SK-N-MC (cell line): ENCODE measurements around the gene MREG.

Experiments
- DNase-seq: peaks from one replicate; pipeline ENCODE4 v3.0.0-alpha.2; 2011; ENCODE audit warnings: low read depth, low spot score
- H3K27ac ChIP-seq: fragments of 200-600 bp; sonication (generic); 2 replicates; pipeline ENCODE4 v1.5.1; 2016; ENCODE audit warnings: mixed run types
- H3K36me3 ChIP-seq: fragments of 200-600 bp; sonication (generic); 2 replicates; pipeline ENCODE4 v1.6.1; 2017; ENCODE audit warnings: antibody characterized with exemption, low read length, mixed read lengths; ENCODE audit not compliant: insufficient read depth
- H3K4me3 ChIP-seq: fragments of 200-600 bp; sonication (generic); 2 replicates; pipeline ENCODE4 v1.5.1; 2016
- H3K9ac ChIP-seq: fragments of 200-600 bp; sonication (generic); 2 replicates; pipeline ENCODE4 v1.8.0; 2017; ENCODE audit warnings: mixed run types, mixed read lengths; ENCODE audit not compliant: insufficient read length
- H3K9me3 ChIP-seq: fragments of 200-600 bp; sonication (generic); 2 replicates; pipeline ENCODE4 v1.6.1; 2017; ENCODE audit warnings: low read depth, mild to moderate bottlenecking, antibody characterized with exemption, low read length, moderate library complexity, mixed read lengths
- EZH2 ChIP-seq: fragments of 200-600 bp; sonication (generic); IDR thresholded peaks from one replicate; pipeline ENCODE4 v1.6.1; 2017; ENCODE audit warnings: antibody characterized with exemption
- FOXP2 ChIP-seq: optimal IDR thresholded peaks from 2 replicates; pipeline ENCODE3; 2011; ENCODE audit warnings: mild to moderate bottlenecking, moderate library complexity; ENCODE audit not compliant: insufficient read depth; ENCODE audit errors: extremely low read length, control extremely low read depth
- POLR2AphosphoS5 ChIP-seq: IDR thresholded peaks from 2 replicates; pipeline ENCODE4 v1.6.1; 2012; ENCODE audit warnings: mild to moderate bottlenecking, low read depth, low read length, borderline replicate concordance

The MREG gene

GRCh38 chr2:215906458-215906857 lies 106.9 kb downstream of the MREG start:
- DNase-seq = no peak
- H3K36me3 ChIP-seq = no peaks in the 10 kb centered on the region
- H3K9ac ChIP-seq = no peak overlapping the region
- no peaks in the 10 kb centered on the region for H3K9me3 ChIP-seq
- TF ChIP-seq FOXP2 = no peak
- TF ChIP-seq EZH2 = no peak
- no peak for TF ChIP-seq POLR2AphosphoS5
- H3K4me3 ChIP-seq = no peak overlapping the region
- H3K27ac ChIP-seq = no peak overlapping the region

DNA sequence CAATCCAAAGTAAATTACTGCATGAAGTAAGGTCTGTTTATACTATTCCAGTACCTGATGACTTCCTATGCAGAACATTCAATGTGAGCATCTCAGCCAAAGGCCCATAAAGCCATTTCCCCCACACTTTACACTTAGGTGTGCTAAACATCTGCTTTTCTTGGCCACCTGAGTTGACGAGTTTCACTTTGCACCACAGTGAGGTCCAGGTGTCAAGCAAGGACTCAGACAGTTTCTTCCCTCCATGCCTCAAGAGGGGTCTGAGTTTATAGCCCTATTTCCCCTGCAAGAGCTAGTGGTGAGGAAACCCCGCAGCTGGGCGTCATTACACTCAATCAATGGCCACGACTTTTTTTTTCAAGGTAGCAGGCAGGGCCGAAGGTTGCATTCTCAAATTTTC lies 107.7 kb downstream of the MREG start:
- Histone ChIP-seq H3K9me3 (no peaks in the 10 kb centered on the region), H3K4me3 (no peak overlapping the region), H3K36me3 (no peaks in the 10 kb centered on the region), H3K27ac (no peak overlapping the region), H3K9ac (no peak overlapping the region)
- TF ChIP-seq FOXP2 (no peak), EZH2 (no peak), POLR2AphosphoS5 (no peak)
- DNase-seq = no peak

- DNase-seq = no peak
- H3K9ac ChIP-seq = no peak overlapping the region
Observed at GRCh38 chr2:215904101-215904500, 109.2 kb downstream of the MREG start.

DNA sequence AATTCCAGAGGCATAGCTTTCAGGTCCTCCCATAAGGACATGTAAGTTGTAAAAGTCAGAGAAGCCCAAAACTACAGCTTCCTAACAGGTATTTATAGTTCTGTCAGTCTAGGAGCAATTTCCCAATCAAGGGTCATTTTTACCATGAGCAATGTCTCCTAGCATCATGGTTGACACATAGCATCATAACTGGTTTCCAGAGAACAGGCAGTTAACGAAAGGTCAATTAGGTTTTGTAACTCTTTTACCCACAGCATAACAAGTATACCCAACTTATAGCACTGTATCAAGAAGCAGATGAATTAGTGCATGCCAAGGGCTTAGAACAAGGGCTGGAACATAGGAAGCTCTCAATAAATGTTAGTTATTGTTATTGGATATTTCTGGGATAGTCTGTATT lies 110.1 kb downstream of the MREG start:
- DNase-seq = no peak
- Histone ChIP-seq H3K9me3 (no peaks in the 10 kb centered on the region), H3K9ac (no peak overlapping the region), H3K27ac (no peak overlapping the region), H3K36me3 (no peaks in the 10 kb centered on the region), H3K4me3 (no peak overlapping the region)
- TF ChIP-seq POLR2AphosphoS5 (no peak), EZH2 (no peak), FOXP2 (no peak)

More at GRCh38 chr2:215904101-215904500, 109.2 kb downstream of the MREG start:
- H3K36me3 ChIP-seq = no peaks in the 10 kb centered on the region
- no peak overlapping the region for H3K27ac ChIP-seq
- no peaks in the 10 kb centered on the region for H3K9me3 ChIP-seq
- no peak overlapping the region for H3K4me3 ChIP-seq
- TF ChIP-seq FOXP2 = no peak
- TF ChIP-seq POLR2AphosphoS5 = no peak
- TF ChIP-seq EZH2 = no peak

- no peak for DNase-seq
- Histone ChIP-seq H3K9ac (no peak overlapping the region), H3K9me3 (no peaks in the 10 kb centered on the region), H3K36me3 (no peaks in the 10 kb centered on the region), H3K4me3 (no peak overlapping the region), H3K27ac (no peak overlapping the region)
- TF ChIP-seq POLR2AphosphoS5 = no peak
- TF ChIP-seq EZH2 = no peak
- no peak for TF ChIP-seq FOXP2
Observed at GRCh38 chr2:215901796-215902195, 111.6 kb downstream of the MREG start.

DNA sequence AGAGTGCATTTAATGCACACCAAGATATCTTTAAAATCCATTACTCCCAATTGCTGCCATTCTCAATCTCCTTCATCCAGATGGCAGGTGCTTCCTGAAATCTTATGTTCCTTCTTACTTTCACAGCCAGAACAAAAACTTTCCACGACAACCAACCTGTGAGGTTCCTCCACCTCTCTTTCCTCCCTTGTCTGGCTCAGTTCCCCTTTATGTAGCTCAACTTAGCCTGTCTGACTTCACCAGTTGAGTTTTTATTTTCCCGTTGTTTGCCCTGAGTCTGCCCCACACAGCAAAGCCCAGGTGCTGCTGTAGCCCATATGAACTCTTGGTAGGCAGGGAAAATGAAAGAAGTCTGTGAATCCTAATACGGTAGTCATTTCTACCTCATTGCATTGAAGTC lies 112.5 kb downstream of the MREG start:
- TF ChIP-seq EZH2 (no peak), FOXP2 (no peak), POLR2AphosphoS5 (no peak)
- DNase-seq = no peak
- Histone ChIP-seq H3K9ac (no peak overlapping the region), H3K36me3 (no peaks in the 10 kb centered on the region), H3K4me3 (no peak overlapping the region), H3K9me3 (no peaks in the 10 kb centered on the region), H3K27ac (no peak overlapping the region)

- TF ChIP-seq FOXP2 (no peak), POLR2AphosphoS5 (no peak), EZH2 (no peak)
- Histone ChIP-seq H3K27ac (no peak overlapping the region), H3K9me3 (no peaks in the 10 kb centered on the region), H3K36me3 (no peaks in the 10 kb centered on the region), H3K9ac (no peak overlapping the region), H3K4me3 (no peak overlapping the region)
- DNase-seq = no peak
Observed at GRCh38 chr2:215900203-215900611, 113.1 kb downstream of the MREG start.

- no peak for TF ChIP-seq POLR2AphosphoS5
- peak overlapping the region; percentile 88 for H3K27ac ChIP-seq
- no peaks in the 10 kb centered on the region for H3K9me3 ChIP-seq
- H3K4me3 ChIP-seq = peak overlapping the region; percentile 56
- H3K9ac ChIP-seq = peak overlapping the region; percentile 28
- no peaks in the 10 kb centered on the region for H3K36me3 ChIP-seq
- peak; percentile 58 for DNase-seq
Observed at GRCh38 chr2:215899141-215900074, 113.9 kb downstream of the MREG start.
